MM.1S (cell line): ENCODE results near the gene CERS2.

Source experiments
- DNase-seq: peaks from one replicate; pipeline ENCODE4 v3.0.0-alpha.2; 2015
- H2AFZ ChIP-seq: fragments of 300-600 bp; sonication (generic); 2 replicates; pipeline ENCODE4 v1.6.0; 2016; ENCODE audit warnings: antibody characterized with exemption, low read length
- H3F3A ChIP-seq: fragments of 300-600 bp; sonication (generic); 2 replicates; pipeline ENCODE4 v1.6.1; 2016; ENCODE audit warnings: mild to moderate bottlenecking, antibody characterized with exemption, low read length, moderate library complexity, mixed read lengths; ENCODE audit not compliant: insufficient read depth
- H3K27ac ChIP-seq: fragments of 300-600 bp; sonication (generic); 2 replicates; pipeline ENCODE4 v1.5.1; 2016; ENCODE audit warnings: mild to moderate bottlenecking, low read length
- H3K27me3 ChIP-seq: fragments of 300-600 bp; sonication (generic); replicated peaks from 2 replicates; pipeline ENCODE4 v1.6.0; 2016; ENCODE audit warnings: low read length; ENCODE audit not compliant: insufficient read depth
- H3K36me3 ChIP-seq: fragments of 300-600 bp; sonication (generic); replicated peaks from 2 replicates; pipeline ENCODE4 v1.6.1; 2016; ENCODE audit warnings: mild to moderate bottlenecking, low read length, mixed read lengths; ENCODE audit not compliant: insufficient read depth
- H3K4me1 ChIP-seq: fragments of 300-600 bp; sonication (generic); 2 replicates; pipeline ENCODE4 v1.6.1; 2016; ENCODE audit warnings: low read length, mixed read lengths
- H3K4me2 ChIP-seq: fragments of 300-600 bp; sonication (generic); 2 replicates; pipeline ENCODE4 v1.6.0; 2016; ENCODE audit warnings: low read depth, low read length
- H3K4me3 ChIP-seq: fragments of 300-600 bp; sonication (generic); 2 replicates; pipeline ENCODE4 v1.5.1; 2016; ENCODE audit warnings: low read length, mixed read lengths
- H3K79me2 ChIP-seq: fragments of 300-600 bp; sonication (generic); 2 replicates; pipeline ENCODE4 v1.6.1; 2016; ENCODE audit warnings: mixed run types, low read length, mixed read lengths
- H3K9ac ChIP-seq: fragments of 300-600 bp; sonication (generic); 2 replicates; pipeline ENCODE4 v1.6.1; 2016; ENCODE audit warnings: low read length, mixed read lengths
- H3K9me2 ChIP-seq: fragments of 300-600 bp; sonication (generic); replicated peaks from 2 replicates; pipeline ENCODE4 v1.6.1; 2016; ENCODE audit warnings: mild to moderate bottlenecking, low read length, mixed read lengths; ENCODE audit not compliant: insufficient read depth
- H3K9me3 ChIP-seq: fragments of 300-600 bp; sonication (generic); replicated peaks from 2 replicates; pipeline ENCODE4 v1.6.1; 2016; ENCODE audit warnings: mild to moderate bottlenecking, low read length, mixed read lengths; ENCODE audit not compliant: insufficient read depth
- H4K20me1 ChIP-seq: fragments of 300-600 bp; sonication (generic); 2 replicates; pipeline ENCODE4 v1.6.1; 2016; ENCODE audit warnings: mild to moderate bottlenecking, low read length, moderate library complexity, mixed read lengths; ENCODE audit not compliant: insufficient read depth
- CTCF ChIP-seq: fragments of 300-600 bp; sonication (generic); IDR thresholded peaks from 2 replicates; pipeline ENCODE4 v1.5.1; 2016; ENCODE audit warnings: antibody characterized with exemption, low read length, mixed read lengths
- EZH2 ChIP-seq: fragments of 300-600 bp; sonication (generic); optimal IDR thresholded peaks from 2 replicates; pipeline ENCODE3; 2017; ENCODE audit warnings: low read depth, mild to moderate bottlenecking, antibody characterized with exemption, low read length, mixed read lengths
- EZH2phosphoT487 ChIP-seq: fragments of 300-600 bp; sonication (generic); IDR thresholded peaks from 2 replicates; pipeline ENCODE4 v1.6.1; 2018; ENCODE audit warnings: antibody characterized with exemption, low read length

Gene CERS2

GRCh38 chr1:151002611-151003010 lies 28.0 kb upstream of the CERS2 start:
- H3K4me1 ChIP-seq = peaks cover 11% of the 10 kb centered on the region
- no peaks in the 10 kb centered on the region for H4K20me1 ChIP-seq
- no peaks in the 10 kb centered on the region for H3K36me3 ChIP-seq
- H3K4me2 ChIP-seq = no peak overlapping the region
- H3K4me3 ChIP-seq = no peak overlapping the region
- no peaks in the 10 kb centered on the region for H3K9me3 ChIP-seq
- no peak overlapping the region for H3K27ac ChIP-seq
- no peaks in the 10 kb centered on the region for H3K9me2 ChIP-seq
- no peak for DNase-seq
- H3K9ac ChIP-seq = no peak overlapping the region
- H3F3A ChIP-seq = peaks cover 17% of the 10 kb centered on the region
- no peaks in the 10 kb centered on the region for H3K27me3 ChIP-seq
- peaks cover 10% of the 10 kb centered on the region; the same call in 1 of the 2 replicates for H3K79me2 ChIP-seq
- H2AFZ ChIP-seq = no peak overlapping the region
- TF ChIP-seq EZH2phosphoT487 (no peak), CTCF (no peak), EZH2 (no peak)

- H2AFZ ChIP-seq = no peak overlapping the region
- peaks cover 10% of the 10 kb centered on the region; the same call in 1 of the 2 replicates for H3K79me2 ChIP-seq
- H3K4me1 ChIP-seq = peaks cover 8% of the 10 kb centered on the region
- H3K27me3 ChIP-seq = no peaks in the 10 kb centered on the region
- TF ChIP-seq CTCF = no peak
- TF ChIP-seq EZH2 = no peak
- no peak for TF ChIP-seq EZH2phosphoT487
- H3K9me3 ChIP-seq = no peaks in the 10 kb centered on the region
- no peak overlapping the region for H3K4me3 ChIP-seq
- no peak overlapping the region for H3K27ac ChIP-seq
- peaks cover 13% of the 10 kb centered on the region for H3F3A ChIP-seq
- no peaks in the 10 kb centered on the region for H3K9me2 ChIP-seq
- H3K9ac ChIP-seq = no peak overlapping the region
- H3K36me3 ChIP-seq = no peaks in the 10 kb centered on the region
- no peaks in the 10 kb centered on the region for H4K20me1 ChIP-seq
- H3K4me2 ChIP-seq = no peak overlapping the region
- DNase-seq = no peak
Measured at GRCh38 chr1:151002051-151002450, 27.4 kb upstream of the CERS2 start.

GRCh38 chr1:151001602-151002001 lies 27.0 kb upstream of the CERS2 start:
- Histone ChIP-seq H3K27ac (no peak overlapping the region), H4K20me1 (no peaks in the 10 kb centered on the region), H3F3A (peaks cover 8% of the 10 kb centered on the region), H3K4me2 (no peak overlapping the region), H3K27me3 (no peaks in the 10 kb centered on the region), H3K36me3 (no peaks in the 10 kb centered on the region), H3K9me3 (no peaks in the 10 kb centered on the region), H3K79me2 (peaks cover 10% of the 10 kb centered on the region; the same call in 1 of the 2 replicates), H3K9ac (no peak overlapping the region), H2AFZ (no peak overlapping the region), H3K4me3 (no peak overlapping the region), H3K4me1 (peaks cover 8% of the 10 kb centered on the region), H3K9me2 (no peaks in the 10 kb centered on the region)
- no peak for DNase-seq
- no peak for TF ChIP-seq EZH2
- TF ChIP-seq EZH2phosphoT487 = no peak
- no peak for TF ChIP-seq CTCF
